OCI-LY7 (cell line): ENCODE measurements around the gene SETD6. TPM values are rescaled to one million over a fixed set of nuclear protein-coding genes. Genes with fewer than 3 reads are reported as not detected.

Source experiments
- BruUV-seq: library from RNA; stranded (reverse); fragments of 400-500 nt; replicated peaks from 2 replicates; lab custom pipeline; 2021; lab: Mats Ljungman, UMichigan
- CTCF ChIA-PET: fragments of 300-600 bp; sonication (Branson Sonifier 250); formaldehyde crosslinking; loops from one replicate; lab custom pipeline; 2022; ENCODE audit warnings: antibody characterized with exemption; ENCODE audit not compliant: unreplicated experiment; lab: Charles Lee
- POLR2A ChIA-PET: fragments of 300-600 bp; sonication (Branson Sonifier 250); formaldehyde crosslinking; loops from one replicate; lab custom pipeline; 2022; ENCODE audit warnings: antibody characterized with exemption; lab: Charles Lee
- DNase-seq: peaks from one replicate; pipeline ENCODE4 v3.0.0-alpha.2; 2015; ENCODE audit warnings: low spot score
- H2AFZ ChIP-seq: fragments of 200-600 bp; sonication (generic), shearing (Covaris generic); 2 replicates; pipeline ENCODE4 v1.6.1; 2014; ENCODE audit warnings: mild to moderate bottlenecking, antibody characterized with exemption, low read length, moderate library complexity
- H3K27ac ChIP-seq: fragments of 200-600 bp; sonication (generic); 2 replicates; pipeline ENCODE4 v1.5.1; 2014; ENCODE audit warnings: mixed run types, low read depth, mild to moderate bottlenecking, moderate library complexity, low read length, inconsistent platforms; ENCODE audit not compliant: poor library complexity, severe bottlenecking
- H3K36me3 ChIP-seq: fragments of 200-600 bp; sonication (generic); 2 replicates; pipeline ENCODE4 v1.6.1; 2014; ENCODE audit warnings: mild to moderate bottlenecking, antibody characterized with exemption, low read length, moderate library complexity, mixed read lengths; ENCODE audit not compliant: insufficient read depth
- H3K4me1 ChIP-seq: fragments of 200-600 bp; sonication (generic); 2 replicates; pipeline ENCODE4 v1.5.1; 2014; ENCODE audit warnings: mild to moderate bottlenecking, low read length; ENCODE audit not compliant: insufficient read depth, poor library complexity, severe bottlenecking
- H3K4me2 ChIP-seq: fragments of 200-600 bp; sonication (generic); 2 replicates; pipeline ENCODE4 v1.6.1; 2014; ENCODE audit warnings: mild to moderate bottlenecking, low read length
- H3K4me3 ChIP-seq: fragments of 200-600 bp; sonication (generic); 2 replicates; pipeline ENCODE4 v1.5.1; 2014; ENCODE audit warnings: mild to moderate bottlenecking, low read depth, low read length; ENCODE audit not compliant: poor library complexity, severe bottlenecking
- H3K79me2 ChIP-seq: fragments of 200-600 bp; sonication (generic); 2 replicates; pipeline ENCODE4 v1.6.1; 2016; ENCODE audit warnings: low read depth, mild to moderate bottlenecking, low read length, moderate library complexity, mixed read lengths; ENCODE audit not compliant: insufficient read depth
- H3K9me2 ChIP-seq: fragments of 200-600 bp; sonication (generic); 2 replicates; pipeline ENCODE4 v1.6.1; 2016; ENCODE audit warnings: mild to moderate bottlenecking, low read length, mixed read lengths; ENCODE audit not compliant: insufficient read depth
- H3K9me3 ChIP-seq: fragments of 200-600 bp; sonication (generic); 2 replicates; pipeline ENCODE4 v1.6.1; 2014; ENCODE audit warnings: mild to moderate bottlenecking, mixed run types, low read length, mixed read lengths
- H4K20me1 ChIP-seq: fragments of 200-600 bp; sonication (generic); 2 replicates; pipeline ENCODE4 v1.6.1; 2014; ENCODE audit warnings: mild to moderate bottlenecking, antibody characterized with exemption, low read length, moderate library complexity, mixed read lengths; ENCODE audit not compliant: insufficient read depth
- EZH2phosphoT487 ChIP-seq: fragments of 200-600 bp; sonication (generic); IDR thresholded peaks from 2 replicates; pipeline ENCODE4 v1.6.1; 2018; ENCODE audit warnings: low read depth, borderline replicate concordance, mild to moderate bottlenecking, mixed run types, antibody characterized with exemption, low read length, moderate library complexity, mixed read lengths
- intact Hi-C: fragments of 100-400 bp; cut with micrococcal nuclease; formaldehyde crosslinking; loops from one replicate; pipeline ENCODE4 v1.10.0; 2022; ENCODE audit not compliant: unreplicated experiment
- total RNA-seq, 2 experiments: library from RNA; depleted of rRNA in 1 of 2; stranded (reverse); fragments of >200 nt in 1 of 2; shearing (Covaris generic) in 1 of 2; gene quantifications; 2 replicates each; pipeline ENCODE4 v1.2.3, GENCODE V29; 2014 to 2022
- TF ChIP-seq, protein P1 (sequence below): fragments of 200-600 bp; sonication (generic); conservative IDR thresholded peaks from 2 replicates; pipeline ENCODE4 v1.5.1; 2014; ENCODE audit warnings: mild to moderate bottlenecking, antibody characterized with exemption, low read length, moderate library complexity, mixed read lengths

The SETD6 gene
- total RNA-seq, 2 experiments from 2014 or later = 19.6 to 33.1 TPM

DNA sequence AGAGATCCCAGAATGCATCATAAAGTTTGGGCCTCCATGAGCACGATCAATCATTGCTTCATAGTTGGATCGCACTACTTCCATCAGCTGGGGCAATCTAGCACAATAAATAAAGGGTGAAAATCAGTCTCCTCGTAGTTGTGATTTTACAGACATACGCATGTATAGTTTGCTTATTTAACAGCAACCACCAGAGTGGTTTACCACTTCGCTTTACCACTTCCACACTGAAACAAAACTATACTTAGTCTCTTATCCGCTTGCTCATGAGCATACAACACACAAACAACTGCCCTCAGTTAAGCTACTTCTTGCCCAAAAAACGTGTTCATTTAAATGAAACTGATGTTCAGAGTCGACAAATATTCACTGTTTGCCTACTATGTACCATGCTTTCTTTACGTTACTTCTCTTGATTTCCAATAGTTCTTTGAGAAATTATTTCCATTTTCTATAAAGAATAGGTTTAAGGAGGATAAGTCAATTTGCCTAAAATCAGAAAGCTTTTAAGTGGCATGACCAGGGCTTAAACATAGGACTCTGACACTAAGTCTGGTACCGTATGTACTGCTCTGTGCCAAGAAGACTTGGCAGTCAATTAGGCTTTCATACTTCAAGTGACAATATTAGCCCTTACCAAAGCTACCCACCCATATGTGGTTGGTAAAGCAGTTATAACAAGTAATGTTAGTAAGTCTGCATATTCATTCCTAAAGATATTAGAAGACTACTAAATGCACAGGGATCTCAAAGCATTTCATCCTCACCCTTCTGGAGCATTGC, 22.0 kb downstream of the SETD6 start:
- no peaks in the 10 kb centered on the region for H3K9me3 ChIP-seq
- H3K4me3 ChIP-seq = no peak overlapping the region
- no peak overlapping the region for H3K27ac ChIP-seq
- 0 out of 2 replicates have a peak, but pooled peaks cover 8% of the 10 kb centered on the region for H4K20me1 ChIP-seq
- H2AFZ ChIP-seq = no peak overlapping the region
- H3K79me2 ChIP-seq = no peaks in the 10 kb centered on the region
- DNase-seq = no peak
- no peak overlapping the region for H3K4me2 ChIP-seq
- H3K9me2 ChIP-seq = no peaks in the 10 kb centered on the region
- POLR2A ChIA-PET = interaction anchor here (0.6 to 1.3 kb wide), 4 partner anchors 12 to 20 kb away, joined by 3 to 5 read pairs (median 4); no protein-coding TSS in a partner anchor
- CTCF ChIA-PET = no interaction called here
- no peak for TF ChIP-seq EZH2phosphoT487
- TF ChIP-seq, protein P1, sequence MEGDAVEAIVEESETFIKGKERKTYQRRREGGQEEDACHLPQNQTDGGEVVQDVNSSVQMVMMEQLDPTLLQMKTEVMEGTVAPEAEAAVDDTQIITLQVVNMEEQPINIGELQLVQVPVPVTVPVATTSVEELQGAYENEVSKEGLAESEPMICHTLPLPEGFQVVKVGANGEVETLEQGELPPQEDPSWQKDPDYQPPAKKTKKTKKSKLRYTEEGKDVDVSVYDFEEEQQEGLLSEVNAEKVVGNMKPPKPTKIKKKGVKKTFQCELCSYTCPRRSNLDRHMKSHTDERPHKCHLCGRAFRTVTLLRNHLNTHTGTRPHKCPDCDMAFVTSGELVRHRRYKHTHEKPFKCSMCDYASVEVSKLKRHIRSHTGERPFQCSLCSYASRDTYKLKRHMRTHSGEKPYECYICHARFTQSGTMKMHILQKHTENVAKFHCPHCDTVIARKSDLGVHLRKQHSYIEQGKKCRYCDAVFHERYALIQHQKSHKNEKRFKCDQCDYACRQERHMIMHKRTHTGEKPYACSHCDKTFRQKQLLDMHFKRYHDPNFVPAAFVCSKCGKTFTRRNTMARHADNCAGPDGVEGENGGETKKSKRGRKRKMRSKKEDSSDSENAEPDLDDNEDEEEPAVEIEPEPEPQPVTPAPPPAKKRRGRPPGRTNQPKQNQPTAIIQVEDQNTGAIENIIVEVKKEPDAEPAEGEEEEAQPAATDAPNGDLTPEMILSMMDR = no peak
- H3K36me3 ChIP-seq = peaks cover 100% of the 10 kb centered on the region
- no peaks in the 10 kb centered on the region for H3K4me1 ChIP-seq
- intact Hi-C loops = no loop called here
- no TSS peak for BruUV-seq

GRCh38 chr16:58541711-58542110, 26.4 kb downstream of the SETD6 start:
- TF ChIP-seq EZH2phosphoT487 = no peak
- TF ChIP-seq, protein P1 = no peak
- no peak for DNase-seq
- Histone ChIP-seq H3K9me3 (no peaks in the 10 kb centered on the region), H3K36me3 (peaks cover 99% of the 10 kb centered on the region), H3K27ac (no peak overlapping the region), H2AFZ (no peak overlapping the region), H3K9me2 (no peaks in the 10 kb centered on the region), H3K4me1 (no peaks in the 10 kb centered on the region), H3K79me2 (no peaks in the 10 kb centered on the region), H3K4me3 (no peak overlapping the region), H3K4me2 (no peak overlapping the region), H4K20me1 (no peaks in the 10 kb centered on the region)
- intact Hi-C loops = loop anchor here (5.0 kb wide), 1 partner anchor 36 kb away; no protein-coding TSS in a partner anchor
- no TSS peak for BruUV-seq
- ChIA-PET CTCF (no interaction called here), POLR2A (interaction anchor here (0.6 to 1.9 kb wide), 5 partner anchors 10 to 51 kb away, joined by 3 to 7 read pairs (median 4); no protein-coding TSS in a partner anchor)

- Histone ChIP-seq H3K79me2 (no peaks in the 10 kb centered on the region), H4K20me1 (no peaks in the 10 kb centered on the region), H2AFZ (no peak overlapping the region), H3K27ac (no peak overlapping the region), H3K4me3 (no peak overlapping the region), H3K4me1 (no peaks in the 10 kb centered on the region), H3K9me3 (no peaks in the 10 kb centered on the region), H3K36me3 (peaks cover 99% of the 10 kb centered on the region), H3K4me2 (no peak overlapping the region), H3K9me2 (no peaks in the 10 kb centered on the region)
- intact Hi-C loops = loop anchor here (5.0 kb wide), 1 partner anchor 35 kb away; no protein-coding TSS in a partner anchor
- TF ChIP-seq, protein P1 = no peak
- TF ChIP-seq EZH2phosphoT487 = no peak
- no TSS peak for BruUV-seq
- ChIA-PET CTCF (no interaction called here), POLR2A (interaction anchor here (0.5 to 1.9 kb wide), 7 partner anchors 11 to 167 kb away, joined by 3 to 7 read pairs (median 4); no protein-coding TSS in a partner anchor)
- DNase-seq = no peak
Measured at GRCh38 chr16:58542291-58542690, 27.0 kb downstream of the SETD6 start.
